DND-41 (cell line): ENCODE results near the gene LPGAT1.

Experiments
- CTCF ChIP-seq: IDR thresholded peaks from 2 replicates; pipeline ENCODE4 v1.5.1; 2012; ENCODE audit warnings: borderline replicate concordance, low read length, moderate library complexity, mild to moderate bottlenecking; ENCODE audit not compliant: poor library complexity, severe bottlenecking; ENCODE audit errors: extremely low read depth
- EZH2 ChIP-seq: IDR thresholded peaks from 3 replicates; pipeline ENCODE4 v1.6.1; 2012; ENCODE audit warnings: borderline replicate concordance, low read depth, mild to moderate bottlenecking, moderate library complexity, low read length, inconsistent platforms; ENCODE audit not compliant: severe bottlenecking

- TF ChIP-seq CTCF = peak; percentile 66
- TF ChIP-seq EZH2 = no peak
Observed at GRCh38 chr1:211830328-211831142, at the start of gene LPGAT1.
